C4-2B (cell line): ENCODE results near the gene SH3RF1.

Experiments used
- CTCF ChIP-seq: fragments of 450-650 bp; conservative IDR thresholded peaks from 2 replicates; pipeline ENCODE4 v1.5.1; 2017; ENCODE audit warnings: mild to moderate bottlenecking
- ZFX ChIP-seq: fragments of 450-650 bp; IDR thresholded peaks from 2 replicates; pipeline ENCODE4 v1.6.1; 2017

DNA sequence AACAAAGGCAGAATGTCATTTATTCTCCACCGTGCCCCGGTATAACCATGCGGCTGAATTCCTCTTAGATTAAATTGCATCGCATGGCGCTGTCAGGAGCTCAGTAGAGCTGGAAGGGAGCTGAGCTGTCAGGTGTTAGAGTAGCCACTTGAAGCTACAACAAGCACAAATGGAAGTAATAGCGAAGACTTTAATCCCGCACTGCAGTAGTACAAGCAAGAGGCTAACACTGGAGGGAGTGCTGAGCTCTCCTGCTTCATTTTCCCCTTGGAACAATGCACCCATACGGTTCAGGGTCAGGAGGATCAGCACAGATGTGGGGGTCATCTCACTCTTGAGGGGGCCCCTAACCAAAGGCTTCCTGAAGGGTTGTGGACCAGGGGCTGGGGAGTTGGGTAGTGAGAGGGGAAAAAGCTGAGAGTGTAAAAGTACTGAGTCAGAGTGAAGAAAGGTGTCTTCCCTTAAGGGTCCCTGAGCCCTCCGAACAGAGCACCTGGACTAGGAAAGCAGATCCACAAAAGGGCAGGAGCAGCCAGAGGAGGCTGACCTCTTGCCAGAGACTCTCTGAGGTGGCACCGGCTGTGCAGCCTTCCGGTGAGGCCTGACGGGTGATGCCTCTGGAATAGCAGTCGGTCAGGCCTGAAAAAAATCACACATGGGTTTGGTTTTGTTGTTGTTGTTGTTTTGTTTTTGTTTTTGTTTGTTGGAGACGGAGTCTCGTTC is 224.7 kb downstream of the SH3RF1 start:
- TF ChIP-seq CTCF (no peak), ZFX (no peak)
